ENCODE measurements around the gene CERK. TPM values are rescaled to one million over a fixed set of nuclear protein-coding genes. Genes with fewer than 3 reads are reported as not detected.

Gene CERK
- total and polyA plus RNA-seq, 9 of the 15 experiments (the other 6 are each of a cell fraction or from before 2014, with no cell fraction given) = 1.1 to 14.9 (median 8.7) TPM

- no peak for TF ChIP-seq GABPB1 (CRISPR knock-in tag; IDR thresholded peaks at IDR 0.05)
- TF ChIP-seq, protein P1, sequence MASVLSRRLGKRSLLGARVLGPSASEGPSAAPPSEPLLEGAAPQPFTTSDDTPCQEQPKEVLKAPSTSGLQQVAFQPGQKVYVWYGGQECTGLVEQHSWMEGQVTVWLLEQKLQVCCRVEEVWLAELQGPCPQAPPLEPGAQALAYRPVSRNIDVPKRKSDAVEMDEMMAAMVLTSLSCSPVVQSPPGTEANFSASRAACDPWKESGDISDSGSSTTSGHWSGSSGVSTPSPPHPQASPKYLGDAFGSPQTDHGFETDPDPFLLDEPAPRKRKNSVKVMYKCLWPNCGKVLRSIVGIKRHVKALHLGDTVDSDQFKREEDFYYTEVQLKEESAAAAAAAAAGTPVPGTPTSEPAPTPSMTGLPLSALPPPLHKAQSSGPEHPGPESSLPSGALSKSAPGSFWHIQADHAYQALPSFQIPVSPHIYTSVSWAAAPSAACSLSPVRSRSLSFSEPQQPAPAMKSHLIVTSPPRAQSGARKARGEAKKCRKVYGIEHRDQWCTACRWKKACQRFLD (CRISPR knock-in tag; IDR thresholded peaks at IDR 0.05) = no peak
- no peak for TF ChIP-seq RFX5 (IDR thresholded peaks at IDR 0.05; ENCODE audit: low read depth, low read length)
- TF ChIP-seq ARID1B (IDR thresholded peaks at IDR 0.05) = no peak
Measured at GRCh38 chr22:46725096-46725495, 13.0 kb downstream of the CERK start (continued).

- Histone ChIP-seq H3K9me1 (ENCODE audit: control insufficient read depth, insufficient read depth, low read length) (no peaks in the 10 kb centered on the region), H3K36me3 (ENCODE audit: control insufficient read depth, insufficient read depth, low read length) (peaks cover 9% of the 10 kb centered on the region; the same call in 1 of the 3 replicates), H3K4me3 (no peak overlapping the region), H3K9me3 (replicated peaks; ENCODE audit: control insufficient read depth, insufficient read depth, low read depth, low read length) (no peaks in the 10 kb centered on the region), H3K9ac (ENCODE audit: insufficient read depth in 1 of 2, low read depth in 2 of 2, low read length in 2 of 2) (no peak overlapping the region), H3K79me2 (ENCODE audit: control insufficient read depth, insufficient read depth, low read length) (no peaks in the 10 kb centered on the region), H3K4me2 (ENCODE audit: insufficient read depth, low read length) (no peak overlapping the region), H3K4me1 (replicated peaks in 1 of 2; ENCODE audit: control insufficient read depth in 2 of 2, insufficient read depth in 2 of 2, low read length in 2 of 2) (peaks cover 0 to 12% of the 10 kb centered on the region in 2 experiments; a peak in 2 of 5 replicates), H2AFZ (ENCODE audit: low read depth, low read length) (no peak overlapping the region), H3K27me3 (ENCODE audit: control insufficient read depth in 2 of 2, insufficient read depth in 2 of 2, low read length in 2 of 2) (no peaks in the 10 kb centered on the region), H4K20me1 (replicated peaks; ENCODE audit: control insufficient read depth, insufficient read depth, low read length) (no peaks in the 10 kb centered on the region), H3K27ac (ENCODE audit: extremely low read depth, low read depth, low read length) (no peak overlapping the region)
- intact Hi-C loops (cut with micrococcal nuclease) = no loop called here
- CTCF ChIA-PET (ENCODE audit: low intra/inter-chr PET ratio) = no interaction called here
- 88% methylated on average over 6 of the region's 9 CpGs for WGBS (ENCODE audit: insufficient coverage, low coverage, missing lambda C conversion rate)
- POLR2A ChIA-PET = interaction anchor here (0.7 kb wide), 1 partner anchor 17 kb away, joined by 3 read pairs; no protein-coding TSS in a partner anchor
- FAIRE-seq (no peak), DNase-seq (ENCODE audit: extremely low read depth in 1 of 4, low spot score in 3 of 4) (no peak), ATAC-seq (no peak)
- in situ Hi-C loops (cut with MboI) = no loop called here
- TF ChIP-seq TFAM (CRISPR knock-in tag; conservative IDR thresholded peaks at IDR 0.05) = no peak
- no TSS peak for BruUV-seq (replicated peaks)
Measured at GRCh38 chr22:46723882-46724281, 14.2 kb downstream of the CERK start.
